SK-N-SH (cell line): ENCODE results near the gene ATG4C. TPM values are rescaled to one million over a fixed set of nuclear protein-coding genes. Genes with fewer than 3 reads are reported as not detected.
"Not testable (repeated sequence)": the region's sequence is repeated elsewhere in the genome, so short reads cannot be mapped to it uniquely, and the experiment has no call there.

Source experiments
- CTCF ChIA-PET: fragments of 300-600, 350-600 bp; formaldehyde crosslinking; extraction: SDS; loops from one replicate; lab custom pipeline; 2021; lab: Yijun Ruan, JAX
- POLR2A ChIA-PET: fragments of 350-600 bp; sonication (Branson Sonifier 250); formaldehyde crosslinking; extraction: SDS; loops from one replicate; lab custom pipeline; 2020; ENCODE audit warnings: antibody characterized with exemption, inconsistent platforms; lab: Yijun Ruan, JAX
- DNase-seq: peaks from one replicate; pipeline ENCODE4 v3.0.0; 2012
- H2AFZ ChIP-seq: fragments of 200-600 bp; sonication (generic); 2 replicates; pipeline ENCODE4 v1.8.1; 2016; ENCODE audit warnings: antibody characterized with exemption, mild to moderate bottlenecking, low read depth
- H3F3A ChIP-seq: fragments of 200-600 bp; sonication (generic); replicated peaks from 2 replicates; pipeline ENCODE3; 2016; ENCODE audit warnings: antibody characterized with exemption, mild to moderate bottlenecking; ENCODE audit not compliant: insufficient read depth
- H3K27ac ChIP-seq, 2 experiments: fragments of 200-500 bp in 1 of 2; fragments of 200-600 bp in 1 of 2; sonication (Bioruptor generic) in 1 of 2; sonication (generic), shearing (Covaris generic) in 1 of 2; 2 replicates each; pipeline versions ENCODE4 v1.5.1 to v1.6.1; 2014 to 2016; ENCODE audit warnings: low read depth in 2 of 2, inconsistent platforms in 1 of 2, low read length in 1 of 2, mild to moderate bottlenecking in 1 of 2, mixed read lengths in 1 of 2
- H3K27me3 ChIP-seq: fragments of 200-600 bp; sonication (generic), shearing (Covaris generic); 2 replicates; pipeline ENCODE4 v1.6.1; 2016; ENCODE audit warnings: mixed run types; ENCODE audit not compliant: insufficient read depth
- H3K36me3 ChIP-seq, 2 experiments: fragments of 200-500 bp in 1 of 2; fragments of 200-600 bp in 1 of 2; sonication (Bioruptor generic) in 1 of 2; sonication (generic) in 1 of 2; replicated peaks in 1 of 2; 2 replicates each; pipeline versions ENCODE3 to v1.5.1; 2014 to 2016; ENCODE audit warnings: low read length in 1 of 2, mild to moderate bottlenecking in 1 of 2; ENCODE audit not compliant: insufficient read depth in 2 of 2, control insufficient read depth in 1 of 2
- H3K4me1 ChIP-seq, 2 experiments: fragments of 200-500 bp in 1 of 2; fragments of 200-600 bp in 1 of 2; sonication (Bioruptor generic) in 1 of 2; sonication (generic), shearing (Covaris generic) in 1 of 2; 2 replicates each; pipeline versions ENCODE4 v1.5.1 to v1.6.1; 2014 to 2016; ENCODE audit warnings: low read depth in 1 of 2, low read length in 1 of 2, mixed run types in 1 of 2; ENCODE audit not compliant: insufficient read depth in 2 of 2, control insufficient read depth in 1 of 2
- H3K4me2 ChIP-seq: fragments of 200-600 bp; sonication (generic), shearing (Covaris generic); 2 replicates; pipeline ENCODE4 v1.6.1; 2017; ENCODE audit warnings: mixed run types
- H3K4me3 ChIP-seq, 2 experiments: fragments of 200-500 bp in 1 of 2; fragments of 200-600 bp in 1 of 2; sonication (Bioruptor generic) in 1 of 2; sonication (generic), shearing (Covaris generic) in 1 of 2; 2 replicates each; pipeline versions ENCODE4 v1.5.1 to v1.8.1; 2014 to 2016; ENCODE audit warnings: low read depth in 2 of 2, inconsistent platforms in 1 of 2, low read length in 1 of 2, mild to moderate bottlenecking in 1 of 2, mixed read lengths in 1 of 2, moderate library complexity in 1 of 2
- H3K79me2 ChIP-seq: fragments of 200-600 bp; sonication (generic); 2 replicates; pipeline ENCODE4 v1.8.1; 2017; ENCODE audit warnings: mild to moderate bottlenecking; ENCODE audit not compliant: insufficient read depth
- H3K9ac ChIP-seq: fragments of 200-600 bp; sonication (generic); 2 replicates; pipeline ENCODE4 v1.6.1; 2017; ENCODE audit warnings: mixed run types
- H3K9me2 ChIP-seq: fragments of 200-600 bp; sonication (generic); 2 replicates; pipeline ENCODE4 v1.6.1; 2017; ENCODE audit warnings: mixed run types
- H3K9me3 ChIP-seq: fragments of 200-600 bp; sonication (generic); 2 replicates; pipeline ENCODE4 v1.6.1; 2017; ENCODE audit warnings: mixed run types, mild to moderate bottlenecking, moderate library complexity
- H4K20me1 ChIP-seq: fragments of 200-600 bp; sonication (generic); 2 replicates; pipeline ENCODE4 v1.6.1; 2017; ENCODE audit warnings: mild to moderate bottlenecking, mixed run types; ENCODE audit not compliant: insufficient read depth
- ELF1 ChIP-seq: IDR thresholded peaks from 2 replicates; pipeline ENCODE4 v1.4.0; 2012
- FOSL2 ChIP-seq: IDR thresholded peaks from 2 replicates; pipeline ENCODE4 v1.4.0; 2012; ENCODE audit warnings: low read depth, mild to moderate bottlenecking, moderate library complexity, borderline replicate concordance
- FOXJ3 ChIP-seq: sonication (generic); formaldehyde crosslinking; IDR thresholded peaks from 2 replicates; pipeline ENCODE4 v1.5.1; 2020; ENCODE audit warnings: mild to moderate bottlenecking, missing genetic modification reagents
- GABPA ChIP-seq: IDR thresholded peaks from 2 replicates; pipeline ENCODE4 v1.4.0; 2012; ENCODE audit warnings: low read depth, mild to moderate bottlenecking
- MEF2A ChIP-seq: IDR thresholded peaks from 2 replicates; pipeline ENCODE4 v1.4.0; 2012; ENCODE audit warnings: low read depth, borderline replicate concordance
- MXI1 ChIP-seq: IDR thresholded peaks from 2 replicates; pipeline ENCODE4 v1.6.1; 2012; ENCODE audit warnings: mild to moderate bottlenecking, low read depth, low read length, improper control_type of control experiment
- RAD21 ChIP-seq: IDR thresholded peaks from 2 replicates; pipeline ENCODE4 v1.6.1; 2012; ENCODE audit warnings: mild to moderate bottlenecking, low read length
- RCOR1 ChIP-seq: fragments of 150-350 bp; IDR thresholded peaks from 2 replicates; pipeline ENCODE4 v1.6.1; 2017; ENCODE audit warnings: antibody characterized with exemption, low read length
- RFX5 ChIP-seq: IDR thresholded peaks from 2 replicates; pipeline ENCODE4 v1.6.1; 2012; ENCODE audit warnings: mild to moderate bottlenecking, improper control_type of control experiment, low read length
- RXRA ChIP-seq: IDR thresholded peaks from 2 replicates; pipeline ENCODE4 v1.4.0; 2012; ENCODE audit warnings: low read depth, mild to moderate bottlenecking, borderline replicate concordance
- SMC3 ChIP-seq: IDR thresholded peaks from 2 replicates; pipeline ENCODE4 v1.6.1; 2012; ENCODE audit warnings: low read depth, low read length, improper control_type of control experiment
- TAF1 ChIP-seq: IDR thresholded peaks from 2 replicates; pipeline ENCODE4 v1.6.1; 2012; ENCODE audit warnings: low read depth, mild to moderate bottlenecking, low read length, moderate library complexity, borderline replicate concordance
- YY1 ChIP-seq: IDR thresholded peaks from 2 replicates; pipeline ENCODE4 v1.4.0; 2012; ENCODE audit warnings: low read depth, mild to moderate bottlenecking
- WGBS: methylation state at CpG from one replicate; pipeline ENCODE4 v1.1.6; 2017; ENCODE audit warnings: low lambda C conversion rate; 5-methylcytosine and 5-hydroxymethylcytosine counted together
- polyA plus RNA-seq, 3 experiments: library from polyadenylated mRNA; depleted of rRNA; stranded (reverse); fragments of >200 nt; gene quantifications; 2 replicates each; pipeline ENCODE4 v1.2.3, GENCODE V29; 2012
- TF ChIP-seq, protein P1 (sequence below): fragments of 200-600 bp; sonication (generic); IDR thresholded peaks from 2 replicates; pipeline ENCODE4 v1.6.1; 2017; ENCODE audit warnings: antibody characterized with exemption, mild to moderate bottlenecking, moderate library complexity
- TF ChIP-seq, protein P2 (sequence below): IDR thresholded peaks from 2 replicates; pipeline ENCODE4 v1.6.1; 2012; ENCODE audit warnings: mild to moderate bottlenecking, low read depth, low read length, moderate library complexity
- TF ChIP-seq, protein P3 (sequence below): IDR thresholded peaks from 2 replicates; pipeline ENCODE4 v1.4.0; 2012; ENCODE audit warnings: low read depth

ATG4C gene
- polyA plus RNA-seq, 1 of the 3 experiments (the other 2 are of a cell fraction) = 3.0 TPM

DNA sequence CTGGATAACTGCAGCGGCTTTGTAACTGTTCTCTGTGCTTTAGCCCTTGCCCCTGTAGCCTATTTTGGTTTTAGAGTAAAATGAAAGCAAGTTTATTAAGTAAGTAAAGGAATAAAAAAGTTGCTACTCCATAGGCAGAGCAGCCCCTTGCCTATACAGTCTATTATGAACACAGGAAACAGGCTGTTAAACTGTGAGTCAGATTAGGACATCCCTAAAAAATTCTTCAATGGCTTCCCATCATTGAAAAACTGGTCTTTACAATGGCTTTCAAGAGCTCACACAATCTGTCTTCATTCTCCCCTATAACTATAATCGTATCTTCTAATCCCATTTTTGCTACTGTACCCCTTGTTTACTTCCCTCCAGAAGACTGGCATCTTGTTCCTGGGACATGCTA, 43.0 kb downstream of the ATG4C start (continued):
- TF ChIP-seq, protein P1, sequence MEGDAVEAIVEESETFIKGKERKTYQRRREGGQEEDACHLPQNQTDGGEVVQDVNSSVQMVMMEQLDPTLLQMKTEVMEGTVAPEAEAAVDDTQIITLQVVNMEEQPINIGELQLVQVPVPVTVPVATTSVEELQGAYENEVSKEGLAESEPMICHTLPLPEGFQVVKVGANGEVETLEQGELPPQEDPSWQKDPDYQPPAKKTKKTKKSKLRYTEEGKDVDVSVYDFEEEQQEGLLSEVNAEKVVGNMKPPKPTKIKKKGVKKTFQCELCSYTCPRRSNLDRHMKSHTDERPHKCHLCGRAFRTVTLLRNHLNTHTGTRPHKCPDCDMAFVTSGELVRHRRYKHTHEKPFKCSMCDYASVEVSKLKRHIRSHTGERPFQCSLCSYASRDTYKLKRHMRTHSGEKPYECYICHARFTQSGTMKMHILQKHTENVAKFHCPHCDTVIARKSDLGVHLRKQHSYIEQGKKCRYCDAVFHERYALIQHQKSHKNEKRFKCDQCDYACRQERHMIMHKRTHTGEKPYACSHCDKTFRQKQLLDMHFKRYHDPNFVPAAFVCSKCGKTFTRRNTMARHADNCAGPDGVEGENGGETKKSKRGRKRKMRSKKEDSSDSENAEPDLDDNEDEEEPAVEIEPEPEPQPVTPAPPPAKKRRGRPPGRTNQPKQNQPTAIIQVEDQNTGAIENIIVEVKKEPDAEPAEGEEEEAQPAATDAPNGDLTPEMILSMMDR = no peak
- TF ChIP-seq RAD21 (no peak), TAF1 (no peak), MXI1 (no peak), FOXJ3 (CRISPR knock-in tag) (no peak)

DNA sequence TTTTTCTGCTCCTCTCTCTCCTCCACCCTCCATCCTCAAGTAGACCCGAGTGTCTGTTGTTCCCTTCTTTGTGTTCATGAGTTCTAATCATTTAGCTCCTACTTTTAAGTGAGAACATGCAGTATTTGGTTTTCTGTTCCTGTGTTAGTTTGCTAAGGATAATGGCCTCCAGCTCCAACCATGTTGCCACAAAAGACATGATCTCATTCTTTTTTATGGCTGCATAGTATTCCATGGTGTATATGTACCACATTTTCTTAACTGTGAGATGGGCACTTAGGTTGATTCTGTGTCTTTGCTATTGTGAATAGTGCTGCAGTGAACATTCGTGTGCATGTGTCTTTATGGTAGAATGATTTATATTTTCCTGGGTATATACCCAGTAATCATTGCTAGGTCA, 43.9 kb downstream of the ATG4C start:
- H3K27ac ChIP-seq, H3K79me2 ChIP-seq, POLR2A ChIA-PET, H3K9me2 ChIP-seq, H3K4me1 ChIP-seq, DNase-seq, H3K27me3 ChIP-seq, H3K4me3 ChIP-seq, H4K20me1 ChIP-seq, H3K9me3 ChIP-seq, H3K9ac ChIP-seq, H3F3A ChIP-seq, H2AFZ ChIP-seq, H3K4me2 ChIP-seq, H3K36me3 ChIP-seq: not testable (repeated sequence)
- 82% methylated on average over 2 of the region's 2 CpGs for WGBS
- CTCF ChIA-PET = interaction anchor here (0.8 to 6.6 kb wide), 3 partner anchors 14 to 320 kb away, joined by 3 to 59 read pairs (median 3); no protein-coding TSS in a partner anchor

DNA sequence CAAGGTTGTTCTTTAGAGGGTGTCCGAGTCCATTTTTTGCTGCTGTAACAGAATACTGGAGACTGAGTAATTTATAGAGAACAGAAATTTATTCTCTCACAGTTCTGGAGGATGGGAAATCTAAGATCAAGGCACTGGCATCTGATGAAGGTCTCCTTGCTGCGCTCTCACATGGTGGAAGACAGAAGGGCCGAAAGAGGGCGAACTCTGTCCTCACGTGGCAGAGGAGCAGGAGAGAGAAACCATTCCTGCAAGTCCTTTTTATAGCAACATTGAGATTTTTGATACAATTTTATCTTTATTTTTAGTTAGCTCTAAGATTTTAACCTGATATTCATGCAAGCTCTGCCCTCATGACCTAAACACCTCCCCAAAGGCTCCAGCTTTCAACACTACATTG, 48.3 kb downstream of the ATG4C start:
- POLR2A ChIA-PET = no interaction called here
- DNase-seq = no peak
- H3K4me3 ChIP-seq = no peak overlapping the region
- no peaks in the 10 kb centered on the region for H3K9me2 ChIP-seq
- peaks cover 2 to 8% of the 10 kb centered on the region in 2 experiments for H3K36me3 ChIP-seq
- no peak overlapping the region for H3K27ac ChIP-seq
- 77% methylated on average over 5 of the region's 5 CpGs for WGBS
- no peaks in the 10 kb centered on the region for H3K79me2 ChIP-seq
- H4K20me1 ChIP-seq = no peaks in the 10 kb centered on the region
- CTCF ChIA-PET = interaction anchor here (6.6 kb wide), 1 partner anchor 10 kb away, joined by 59 read pairs; no protein-coding TSS in a partner anchor
- H3K9me3 ChIP-seq = no peaks in the 10 kb centered on the region
- H3K9ac ChIP-seq = no peak overlapping the region
- H3F3A ChIP-seq = peaks cover 9% of the 10 kb centered on the region
- H3K4me1 ChIP-seq = no peaks in the 10 kb centered on the region
- no peaks in the 10 kb centered on the region for H3K27me3 ChIP-seq
- no peak overlapping the region for H2AFZ ChIP-seq
- TF ChIP-seq RXRA (no peak), RFX5 (no peak)
- H3K4me2 ChIP-seq = no peak overlapping the region

DNA sequence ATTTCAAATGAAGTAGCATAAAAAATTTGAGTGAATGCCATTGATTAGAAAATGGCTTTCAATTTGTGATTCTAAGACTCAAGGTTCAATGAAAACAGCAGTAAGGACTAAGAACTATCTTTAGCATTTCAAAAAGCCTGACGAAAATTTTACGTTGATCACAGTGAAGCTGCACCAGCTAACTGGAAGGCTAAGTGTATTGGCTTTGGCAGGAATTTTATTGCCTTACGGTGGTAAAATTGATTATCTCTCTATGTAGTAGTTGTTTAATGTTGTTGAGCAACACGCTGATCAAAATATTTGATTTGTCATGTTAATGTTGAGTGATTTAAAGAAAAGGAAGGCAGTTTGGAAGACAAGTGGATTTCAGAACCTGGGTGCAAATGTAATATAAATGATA, 49.6 kb downstream of the ATG4C start:
- Histone ChIP-seq H3K9ac (no peak overlapping the region), H3K4me3 (no peak overlapping the region), H4K20me1 (no peaks in the 10 kb centered on the region), H3K9me2 (no peaks in the 10 kb centered on the region), H3K4me1 (no peaks in the 10 kb centered on the region), H3K4me2 (no peak overlapping the region), H3F3A (peaks cover 9% of the 10 kb centered on the region), H3K36me3 (peaks cover 2 to 8% of the 10 kb centered on the region in 2 experiments), H3K9me3 (no peaks in the 10 kb centered on the region), H3K79me2 (no peaks in the 10 kb centered on the region), H3K27me3 (no peaks in the 10 kb centered on the region), H3K27ac (no peak overlapping the region), H2AFZ (no peak overlapping the region)
- DNase-seq = no peak
- 98% methylated on average over 4 of the region's 4 CpGs for WGBS
- POLR2A ChIA-PET = no interaction called here
- CTCF ChIA-PET = interaction anchor here (1.0 to 6.6 kb wide), 3 partner anchors 8 to 1410 kb away, joined by 3 to 59 read pairs (median 8); no protein-coding TSS in a partner anchor
- TF ChIP-seq TAF1 = no peak
- no peak for TF ChIP-seq YY1
- no peak for TF ChIP-seq RCOR1
- no peak for TF ChIP-seq RXRA
- TF ChIP-seq ELF1 = no peak
- TF ChIP-seq GABPA = no peak
- TF ChIP-seq FOSL2 = no peak
- TF ChIP-seq, protein P2, sequence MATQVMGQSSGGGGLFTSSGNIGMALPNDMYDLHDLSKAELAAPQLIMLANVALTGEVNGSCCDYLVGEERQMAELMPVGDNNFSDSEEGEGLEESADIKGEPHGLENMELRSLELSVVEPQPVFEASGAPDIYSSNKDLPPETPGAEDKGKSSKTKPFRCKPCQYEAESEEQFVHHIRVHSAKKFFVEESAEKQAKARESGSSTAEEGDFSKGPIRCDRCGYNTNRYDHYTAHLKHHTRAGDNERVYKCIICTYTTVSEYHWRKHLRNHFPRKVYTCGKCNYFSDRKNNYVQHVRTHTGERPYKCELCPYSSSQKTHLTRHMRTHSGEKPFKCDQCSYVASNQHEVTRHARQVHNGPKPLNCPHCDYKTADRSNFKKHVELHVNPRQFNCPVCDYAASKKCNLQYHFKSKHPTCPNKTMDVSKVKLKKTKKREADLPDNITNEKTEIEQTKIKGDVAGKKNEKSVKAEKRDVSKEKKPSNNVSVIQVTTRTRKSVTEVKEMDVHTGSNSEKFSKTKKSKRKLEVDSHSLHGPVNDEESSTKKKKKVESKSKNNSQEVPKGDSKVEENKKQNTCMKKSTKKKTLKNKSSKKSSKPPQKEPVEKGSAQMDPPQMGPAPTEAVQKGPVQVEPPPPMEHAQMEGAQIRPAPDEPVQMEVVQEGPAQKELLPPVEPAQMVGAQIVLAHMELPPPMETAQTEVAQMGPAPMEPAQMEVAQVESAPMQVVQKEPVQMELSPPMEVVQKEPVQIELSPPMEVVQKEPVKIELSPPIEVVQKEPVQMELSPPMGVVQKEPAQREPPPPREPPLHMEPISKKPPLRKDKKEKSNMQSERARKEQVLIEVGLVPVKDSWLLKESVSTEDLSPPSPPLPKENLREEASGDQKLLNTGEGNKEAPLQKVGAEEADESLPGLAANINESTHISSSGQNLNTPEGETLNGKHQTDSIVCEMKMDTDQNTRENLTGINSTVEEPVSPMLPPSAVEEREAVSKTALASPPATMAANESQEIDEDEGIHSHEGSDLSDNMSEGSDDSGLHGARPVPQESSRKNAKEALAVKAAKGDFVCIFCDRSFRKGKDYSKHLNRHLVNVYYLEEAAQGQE = no peak
- no peak for TF ChIP-seq MEF2A
- TF ChIP-seq SMC3 = no peak
- TF ChIP-seq, protein P3, sequence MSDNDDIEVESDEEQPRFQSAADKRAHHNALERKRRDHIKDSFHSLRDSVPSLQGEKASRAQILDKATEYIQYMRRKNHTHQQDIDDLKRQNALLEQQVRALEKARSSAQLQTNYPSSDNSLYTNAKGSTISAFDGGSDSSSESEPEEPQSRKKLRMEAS = no peak
